Measurements from ENCODE around the gene CAMK2G.
"Not testable (repeated sequence)": the region's sequence is repeated elsewhere in the genome, so short reads cannot be mapped to it uniquely, and the experiment has no call there.

- not testable (repeated sequence) for TF ChIP-seq CTCF, POLR2A (IDR thresholded peaks at IDR 0.05)
Measured at GRCh38 chr10:73889416-73889815, 15.1 kb upstream of the CAMK2G start.
